Measurements from ENCODE around the gene FBP2.
"Not testable (repeated sequence)": the region's sequence is repeated elsewhere in the genome, so short reads cannot be mapped to it uniquely, and the experiment has no call there.

Gene FBP2

GRCh38 chr9:94554439-94555331 is 38.9 kb downstream of the FBP2 start, which contains the start of gene PCAT7:
TSS of gene PCAT7 (plus strand) at chr9:94555083.
- peak; percentile 56 for FAIRE-seq

GRCh38 chr9:94554078-94554438 is 39.6 kb downstream of the FBP2 start:
- no peak for FAIRE-seq

- FAIRE-seq, result no peak
Measured at GRCh38 chr9:94553029-94553938, 40.3 kb downstream of the FBP2 start.

- FAIRE-seq, result no peak
Measured at GRCh38 chr9:94545940-94546339, 47.7 kb downstream of the FBP2 start.

GRCh38 chr9:94544335-94544734 is 49.3 kb downstream of the FBP2 start:
- FAIRE-seq, result not testable (repeated sequence)

- FAIRE-seq, result no peak
Measured at GRCh38 chr9:94538908-94539307, 54.7 kb downstream of the FBP2 start.

GRCh38 chr9:94534901-94535300 is 58.7 kb downstream of the FBP2 start:
- no peak for FAIRE-seq

GRCh38 chr9:94533601-94534000 is 60.0 kb downstream of the FBP2 start:
- no peak for FAIRE-seq

GRCh38 chr9:94533155-94533554 is 60.5 kb downstream of the FBP2 start:
- no peak for FAIRE-seq

GRCh38 chr9:94528886-94529285 is 64.7 kb downstream of the FBP2 start:
- no peak for FAIRE-seq

GRCh38 chr9:94526951-94527350 is 66.7 kb downstream of the FBP2 start:
- no peak for FAIRE-seq

- FAIRE-seq, result no peak
Measured at GRCh38 chr9:94526271-94526670, 67.4 kb downstream of the FBP2 start.

GRCh38 chr9:94525396-94526035 is 68.1 kb downstream of the FBP2 start:
- no peak for FAIRE-seq

GRCh38 chr9:94517254-94517653 is 76.4 kb downstream of the FBP2 start:
- FAIRE-seq, result no peak

GRCh38 chr9:94514722-94515121 is 78.9 kb downstream of the FBP2 start:
- FAIRE-seq, result no peak

GRCh38 chr9:94511955-94512265 is 81.7 kb downstream of the FBP2 start:
- no peak for FAIRE-seq

GRCh38 chr9:94511134-94511954 is 82.3 kb downstream of the FBP2 start:
- FAIRE-seq, result no peak

Data from TTC549 (cell line).